ENCODE measurements around the gene LRCH3.
A peak's percentile ranks its signal among the peaks of the same experiment; 100 is the strongest.
"Not testable (repeated sequence)": the region's sequence is repeated elsewhere in the genome, so short reads cannot be mapped to it uniquely, and the experiment has no call there.

Gene LRCH3

DNA sequence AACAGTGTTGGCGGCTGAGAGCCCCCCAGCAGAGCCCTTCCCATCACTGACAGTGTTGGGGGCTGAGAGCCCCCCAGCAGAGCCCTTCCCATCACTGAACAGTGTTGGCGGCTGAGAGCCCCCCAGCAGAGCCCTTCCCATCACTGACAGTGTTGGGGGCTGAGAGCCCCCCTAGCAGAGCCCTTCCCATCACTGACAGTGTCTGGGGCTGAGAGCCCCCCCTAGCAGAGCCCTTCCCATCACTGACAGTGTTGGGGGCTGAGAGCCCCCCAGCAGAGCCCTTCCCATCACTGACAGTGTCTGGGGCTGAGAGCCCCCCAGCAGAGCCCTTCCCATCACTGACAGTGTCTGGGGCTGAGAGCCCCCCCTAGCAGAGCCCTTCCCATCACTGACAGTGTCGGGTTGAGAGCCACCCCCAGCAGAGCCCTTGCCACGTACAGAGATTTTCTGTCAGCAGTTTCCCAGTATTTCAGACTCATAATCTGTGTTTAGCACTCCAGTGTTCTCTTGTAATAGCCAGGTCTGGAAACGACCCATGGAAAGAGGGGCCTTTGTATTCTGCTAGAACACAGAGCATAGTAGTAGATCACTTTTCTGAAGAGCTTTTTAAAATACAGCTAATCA, 96.5 kb downstream of the LRCH3 start:
- not testable (repeated sequence) for DNase-seq

GRCh38 chr3:197888511-197888910, 97.5 kb downstream of the LRCH3 start:
- no peak for DNase-seq

- DNase-seq = no peak
Measured at GRCh38 chr3:197889204-197889930, 98.3 kb downstream of the LRCH3 start.

- DNase-seq = no peak
Measured at GRCh38 chr3:197890693-197891092, 99.6 kb downstream of the LRCH3 start.

DNA sequence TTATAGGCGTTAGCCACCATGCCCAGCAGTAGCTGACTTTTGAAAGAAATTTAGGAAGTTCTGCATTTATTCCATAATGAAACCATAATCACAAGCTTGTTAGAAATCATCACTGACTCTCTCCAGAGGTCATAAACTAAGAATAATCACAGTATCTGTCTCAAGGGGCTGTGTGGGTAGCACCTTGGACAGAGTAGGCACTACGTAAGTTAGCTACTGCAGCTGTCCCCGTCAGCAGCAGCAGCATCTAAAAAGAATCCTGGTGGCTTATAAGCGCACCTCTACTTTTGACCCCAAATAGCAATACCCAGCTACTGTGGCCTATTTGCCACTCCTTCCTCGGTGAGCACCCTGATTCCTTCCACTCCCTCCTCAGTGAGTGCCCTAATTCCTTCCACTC, 101.1 kb downstream of the LRCH3 start:
- no peak for DNase-seq

GRCh38 chr3:197896421-197896820, 105.4 kb downstream of the LRCH3 start:
- DNase-seq = no peak

GRCh38 chr3:197899833-197900478, 108.9 kb downstream of the LRCH3 start:
- no peak for DNase-seq

DNA sequence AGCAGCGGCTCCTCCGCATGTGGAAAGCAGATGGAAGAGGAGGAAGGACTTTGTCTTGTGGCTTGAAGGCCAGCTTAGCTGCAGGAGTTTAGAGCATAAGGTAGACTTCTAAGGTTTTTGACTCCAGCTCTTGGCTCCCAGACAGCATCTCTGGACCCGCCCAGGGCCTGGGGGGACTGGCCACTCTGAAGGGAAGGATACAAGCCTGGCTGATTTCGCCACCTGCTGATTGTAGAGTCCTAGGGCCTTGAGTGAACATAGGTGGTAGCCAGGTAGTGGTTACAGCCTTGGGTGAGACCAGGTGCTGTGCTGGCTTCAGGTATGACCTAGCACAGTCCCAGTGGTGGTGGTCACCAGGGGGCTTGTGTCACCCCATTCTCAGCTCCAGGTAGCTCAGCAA, 110.6 kb downstream of the LRCH3 start:
- no peak for DNase-seq

GRCh38 chr3:197906023-197906849, 115.2 kb downstream of the LRCH3 start:
- DNase-seq = peak; percentile 39

DNA sequence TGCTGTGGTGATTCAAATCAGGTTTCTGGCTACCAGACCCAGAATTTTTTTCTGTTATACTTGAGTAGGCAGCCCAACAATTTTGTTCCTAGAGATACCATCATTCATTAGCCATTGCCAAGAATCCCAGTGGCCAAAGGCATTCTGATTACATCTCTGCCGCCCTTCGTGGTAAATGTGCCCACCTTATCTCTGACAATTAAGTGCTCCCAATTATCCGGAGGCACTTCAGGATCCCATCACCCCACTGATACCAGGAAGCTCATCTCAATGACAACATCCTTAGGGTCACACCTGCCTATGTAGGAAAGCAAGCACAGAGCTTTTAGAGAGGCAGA, 115.8 kb downstream of the LRCH3 start:
- DNase-seq = no peak

DNA sequence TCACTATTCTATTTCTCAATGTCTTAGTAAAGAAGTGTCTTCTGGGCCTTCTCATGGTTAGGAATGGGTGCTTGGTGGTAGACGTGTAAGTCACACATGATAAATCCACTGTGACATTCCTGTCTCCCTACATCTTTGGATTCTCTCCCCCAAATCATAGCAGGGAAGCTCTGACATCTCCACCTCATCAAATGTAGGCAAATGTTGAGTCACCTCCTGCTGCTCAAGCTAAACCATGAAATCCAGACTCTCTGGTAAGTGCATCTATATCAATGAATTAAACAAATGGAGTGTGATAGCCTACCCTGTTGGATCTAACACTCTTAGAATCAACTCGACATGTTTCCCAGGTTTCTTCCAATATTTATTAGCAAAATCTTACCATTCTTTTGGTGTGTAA, 116.1 kb downstream of the LRCH3 start:
- DNase-seq = no peak

DNA sequence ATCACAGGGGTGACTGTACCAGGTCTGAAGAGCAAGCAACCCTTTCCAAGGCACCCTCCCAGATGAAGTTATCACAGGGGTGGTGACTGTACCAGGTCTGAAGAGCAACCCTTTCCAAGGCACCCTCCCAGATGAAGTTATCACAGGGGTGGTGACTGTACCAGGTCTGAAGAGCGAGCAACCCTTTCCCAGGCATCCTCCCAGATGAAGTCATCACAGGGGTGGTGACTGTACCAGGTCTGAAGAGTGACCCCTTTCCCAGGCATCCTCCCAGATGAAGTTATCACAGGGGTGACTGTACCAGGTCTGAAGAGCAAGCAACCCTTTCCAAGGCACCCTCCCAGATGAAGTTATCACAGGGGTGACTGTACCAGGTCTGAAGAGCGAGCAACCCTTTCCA, 117.5 kb downstream of the LRCH3 start:
- DNase-seq = not testable (repeated sequence)

- DNase-seq = no peak
Measured at GRCh38 chr3:197908957-197909701, 118.1 kb downstream of the LRCH3 start.

GRCh38 chr3:197912741-197913476, 121.9 kb downstream of the LRCH3 start:
- no peak for DNase-seq

- DNase-seq = no peak
Measured at GRCh38 chr3:197913641-197914380, 122.8 kb downstream of the LRCH3 start.

DNA sequence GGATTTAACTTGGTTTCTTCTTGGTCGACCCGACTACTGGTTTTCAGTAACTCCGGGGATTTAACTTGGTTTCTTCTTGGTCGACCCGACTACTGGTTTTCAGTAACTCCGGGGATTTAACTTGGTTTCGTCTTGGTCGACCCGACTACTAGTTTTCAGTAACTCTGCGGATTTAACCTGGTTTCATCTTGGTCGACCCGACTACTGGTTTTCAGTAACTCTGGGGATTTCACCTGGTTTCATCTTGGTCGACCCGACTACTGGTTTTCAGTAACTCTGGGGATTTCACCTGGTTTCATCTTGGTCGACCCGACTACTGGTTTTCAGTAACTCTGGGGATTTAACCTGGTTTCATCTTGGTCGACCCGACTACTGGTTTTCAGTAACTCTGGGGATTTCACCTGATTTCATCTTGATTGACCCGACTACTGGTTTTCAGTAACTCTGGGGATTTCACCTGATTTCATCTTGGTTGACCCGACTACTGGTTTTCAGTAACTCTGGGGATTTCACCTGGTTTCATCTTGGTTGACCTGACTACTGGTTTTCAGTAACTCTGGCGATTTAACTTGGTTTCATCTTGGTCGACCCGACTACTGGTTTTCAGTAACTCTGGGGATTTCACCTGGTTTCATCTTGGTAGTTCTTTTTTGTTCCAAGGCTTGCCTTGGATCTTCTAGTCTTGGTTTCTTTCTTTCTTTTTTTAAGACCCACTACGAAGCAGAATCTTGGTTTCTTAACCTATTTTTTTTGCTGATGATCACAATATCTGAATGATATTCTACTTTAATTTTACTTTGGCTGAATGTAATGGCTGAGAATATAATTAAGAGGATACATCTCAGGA, 130.6 kb downstream of the LRCH3 start:
- not testable (repeated sequence) for DNase-seq

DNA sequence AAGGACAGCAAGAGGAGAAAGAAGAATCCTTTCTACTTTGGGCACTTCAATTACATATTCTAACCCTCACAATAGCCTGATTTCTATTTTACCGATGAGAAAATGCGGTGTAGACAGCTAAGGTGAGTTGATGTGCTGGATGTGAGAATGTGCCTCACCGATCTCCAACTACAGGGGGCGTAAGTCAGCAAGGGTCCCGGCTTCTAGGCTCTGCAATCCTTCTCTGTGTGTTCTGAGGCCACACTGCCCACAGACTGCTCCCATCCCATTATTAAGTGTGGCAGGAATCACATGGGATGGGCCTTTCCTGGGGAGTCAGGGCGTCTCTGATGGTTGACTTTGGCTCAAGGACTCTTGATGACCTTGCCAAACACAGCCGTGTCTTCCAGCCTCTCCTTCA, 135.4 kb downstream of the LRCH3 start:
- no peak for DNase-seq

DNA sequence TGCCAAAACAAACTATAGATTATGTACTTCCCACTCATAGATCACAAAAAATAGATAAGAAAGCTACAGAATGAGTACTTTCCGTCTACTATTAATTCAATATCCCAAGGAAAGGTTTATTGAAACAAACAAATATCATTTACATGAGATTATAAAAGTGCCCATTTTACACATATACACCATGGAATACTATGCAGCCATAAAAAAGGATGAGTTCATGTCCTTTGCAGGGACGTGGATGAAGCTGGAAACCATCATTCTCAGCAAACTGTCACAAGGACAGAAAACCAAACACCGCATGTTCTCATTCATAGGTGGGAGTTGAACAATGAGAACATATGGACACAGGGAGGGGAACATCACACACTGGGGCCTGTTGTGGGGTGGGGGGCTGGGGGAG, 136.5 kb downstream of the LRCH3 start:
- not testable (repeated sequence) for DNase-seq

- no peak for DNase-seq
Measured at GRCh38 chr3:197936819-197937384, 145.8 kb downstream of the LRCH3 start.
